NCI-H345 (cell line): ENCODE measurements around the gene AP3S1.

ENCODE experiments used
- DNase-seq: peaks from one replicate; lab custom pipeline; 2025; lab: John Stamatoyannopoulos, UW

The AP3S1 gene

DNA sequence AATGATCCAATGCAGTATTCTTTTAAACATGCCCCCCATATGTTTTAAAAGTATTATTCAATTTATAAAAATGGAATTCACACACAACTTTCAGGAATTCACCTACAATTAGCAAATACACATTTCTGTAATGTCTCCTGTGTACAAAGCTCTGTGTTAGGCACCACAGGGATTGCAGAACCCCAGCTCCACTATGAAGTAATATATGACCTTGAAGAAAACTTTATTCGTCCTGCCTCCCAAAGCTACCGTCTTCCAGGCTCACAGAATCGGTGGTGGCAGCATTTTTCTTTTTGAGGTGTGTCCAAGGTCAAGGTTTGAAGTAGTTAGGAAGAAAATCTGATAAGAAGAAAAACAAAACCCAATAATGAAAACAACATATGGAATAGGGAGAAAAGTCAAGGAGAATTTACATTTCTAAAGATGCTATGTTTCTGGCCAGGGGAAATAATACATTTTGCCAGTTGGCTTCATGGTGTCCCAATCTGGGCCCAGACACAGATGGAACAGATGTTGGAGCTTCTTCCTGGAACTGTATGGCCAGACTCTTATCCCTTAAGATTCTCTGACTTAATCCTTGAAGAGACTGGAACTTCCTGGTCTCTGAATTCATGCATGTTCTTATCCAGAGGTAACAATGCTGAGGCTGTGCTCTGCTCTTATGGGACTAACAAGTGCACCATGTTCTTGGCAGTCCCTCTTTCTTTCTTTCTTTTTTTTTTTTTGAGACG lies 98.5 kb downstream of the AP3S1 start:
- no peak for DNase-seq

DNA sequence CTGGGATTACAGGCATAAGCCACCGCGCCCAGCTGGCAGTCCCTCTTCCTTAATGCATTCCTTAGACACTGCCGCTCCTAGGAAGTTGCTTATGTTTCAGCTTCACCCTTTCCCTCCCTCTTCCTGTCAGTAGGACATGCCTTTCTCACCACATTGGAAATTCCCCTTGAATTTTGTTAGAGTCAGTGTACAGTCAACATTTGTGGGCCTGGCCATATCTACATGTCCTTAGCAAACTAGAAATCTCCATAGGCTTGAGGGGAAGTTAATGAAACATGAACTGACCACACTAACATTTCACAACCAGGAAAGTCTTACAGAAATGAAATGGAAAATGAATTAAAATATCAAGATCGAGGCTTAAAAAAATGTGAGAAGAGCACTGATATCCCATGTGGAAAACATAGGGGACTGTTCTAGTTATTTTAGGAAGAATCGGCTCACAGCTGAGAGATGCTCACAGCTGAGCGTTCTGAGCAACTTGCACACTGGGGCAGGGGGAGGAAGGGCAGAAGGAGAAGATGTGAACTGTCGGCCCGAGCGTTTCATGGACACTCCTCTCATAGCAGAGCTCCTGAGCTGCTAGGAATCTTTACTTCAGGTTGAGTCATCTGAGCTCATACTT lies 99.4 kb downstream of the AP3S1 start:
- DNase-seq = no peak

DNA sequence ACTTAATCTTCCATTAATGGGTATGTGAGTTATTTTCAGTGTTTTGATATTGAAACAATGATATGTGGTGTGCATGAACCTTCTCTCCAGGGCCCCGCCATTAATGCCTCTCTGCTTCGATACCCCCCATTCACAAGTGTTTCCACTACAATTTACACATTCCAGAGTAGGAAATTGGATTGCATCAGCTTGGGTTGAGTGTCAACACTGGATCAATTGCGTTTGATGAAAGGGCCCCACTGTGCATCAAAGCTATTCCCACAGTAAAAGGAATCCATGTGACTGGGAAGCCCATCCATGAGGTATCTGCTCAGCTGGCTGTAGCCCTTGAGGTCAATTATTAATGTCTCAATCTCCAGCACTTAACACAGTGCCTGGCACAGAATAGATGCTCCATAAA lies 102.8 kb downstream of the AP3S1 start:
- DNase-seq = no peak

DNA sequence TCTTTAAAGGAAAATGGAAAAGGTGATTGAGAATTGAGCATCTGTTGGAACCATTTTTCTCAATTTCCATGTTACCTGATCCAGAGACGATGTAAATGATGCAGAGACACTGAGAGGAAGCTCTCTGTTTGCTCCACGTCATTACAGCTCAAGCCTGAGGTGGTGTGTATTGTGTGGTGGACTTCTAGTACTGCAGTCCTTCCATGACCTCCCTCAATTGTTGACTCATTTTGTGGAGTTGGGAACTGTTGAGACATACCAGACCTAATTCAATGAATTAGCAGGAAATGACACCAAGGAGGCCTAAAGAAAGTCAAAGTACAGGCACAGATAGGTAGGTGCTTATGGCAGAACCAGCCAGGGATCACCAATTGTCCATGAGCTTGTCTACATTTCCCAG lies 104.9 kb downstream of the AP3S1 start:
- no peak for DNase-seq

DNA sequence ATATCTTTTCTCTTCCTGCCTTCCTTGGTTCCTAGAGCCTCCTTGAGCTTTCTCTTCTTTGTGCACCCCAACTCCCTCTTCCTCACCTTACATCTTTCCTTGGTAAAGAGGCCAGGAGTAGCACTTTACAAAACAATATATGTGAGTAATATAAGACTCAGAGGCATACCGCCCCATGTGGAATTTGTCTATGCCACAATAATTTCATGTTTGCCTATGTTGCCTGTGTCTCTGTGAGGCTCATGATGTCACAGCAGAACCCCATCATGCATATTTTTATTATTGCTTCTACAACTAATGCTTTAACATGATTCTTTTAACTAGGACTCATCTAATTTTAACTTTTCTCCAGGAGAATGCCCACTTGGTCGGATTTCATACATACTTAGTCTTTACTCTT lies 105.5 kb downstream of the AP3S1 start:
- no peak for DNase-seq

DNA sequence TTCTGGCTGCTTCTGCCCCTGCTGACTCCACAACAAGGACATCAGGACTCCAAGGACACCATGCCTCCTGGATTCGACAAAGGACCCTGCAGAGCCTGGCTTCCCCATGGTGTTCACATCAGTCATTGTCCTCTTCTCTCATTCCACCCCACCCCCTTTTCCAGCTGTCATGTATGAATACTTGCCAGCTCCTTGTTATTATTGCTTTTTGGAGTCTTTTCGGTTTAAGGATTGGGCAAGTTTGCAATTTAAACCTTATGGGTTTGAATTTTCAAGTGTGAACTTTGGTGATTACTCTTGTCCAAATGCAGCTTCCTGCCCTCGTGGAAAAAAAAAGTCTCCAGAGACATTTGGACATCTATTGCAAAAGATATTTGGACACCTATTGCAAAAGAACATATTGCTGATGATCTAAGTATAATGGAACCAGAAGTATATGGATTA lies 106.4 kb downstream of the AP3S1 start:
- no peak for DNase-seq

DNA sequence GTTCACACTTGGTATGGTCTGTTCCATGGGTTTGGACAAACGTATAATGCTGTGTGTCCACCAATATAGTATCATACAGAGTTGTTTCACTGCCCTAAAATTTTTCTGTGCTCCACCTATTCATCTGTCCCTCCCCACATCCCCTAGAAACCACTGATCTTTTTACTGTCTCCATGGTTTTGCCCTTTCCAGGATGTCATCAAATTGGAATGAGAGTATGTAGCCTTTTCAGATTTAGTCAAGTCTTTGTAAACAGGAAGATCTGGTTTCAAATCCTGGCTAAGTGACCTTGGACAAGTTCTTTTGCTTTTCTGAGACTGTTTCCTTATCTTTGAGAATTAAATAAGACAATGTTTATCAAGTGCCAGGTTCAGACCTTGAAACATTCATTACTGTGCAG lies 107.4 kb downstream of the AP3S1 start:
- DNase-seq = no peak

DNA sequence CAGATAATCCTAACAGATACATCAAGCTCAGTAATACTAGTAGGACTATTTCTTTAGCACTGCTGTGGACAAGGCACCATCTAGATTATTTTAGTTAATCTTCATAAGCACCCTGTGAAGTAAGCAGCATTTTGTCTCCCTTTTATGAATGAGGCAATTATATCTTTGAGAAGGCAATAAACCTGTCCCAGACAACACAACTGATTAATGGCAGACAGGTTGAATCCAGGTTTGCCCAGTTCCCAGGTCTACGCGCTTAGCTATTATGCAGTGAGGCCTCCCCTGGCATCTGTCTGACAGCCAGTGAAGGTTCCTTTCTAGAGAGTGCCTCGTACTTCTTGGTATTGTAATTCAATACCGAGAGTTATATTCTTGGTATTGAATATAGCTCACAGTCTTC lies 110.9 kb downstream of the AP3S1 start:
- no peak for DNase-seq

DNA sequence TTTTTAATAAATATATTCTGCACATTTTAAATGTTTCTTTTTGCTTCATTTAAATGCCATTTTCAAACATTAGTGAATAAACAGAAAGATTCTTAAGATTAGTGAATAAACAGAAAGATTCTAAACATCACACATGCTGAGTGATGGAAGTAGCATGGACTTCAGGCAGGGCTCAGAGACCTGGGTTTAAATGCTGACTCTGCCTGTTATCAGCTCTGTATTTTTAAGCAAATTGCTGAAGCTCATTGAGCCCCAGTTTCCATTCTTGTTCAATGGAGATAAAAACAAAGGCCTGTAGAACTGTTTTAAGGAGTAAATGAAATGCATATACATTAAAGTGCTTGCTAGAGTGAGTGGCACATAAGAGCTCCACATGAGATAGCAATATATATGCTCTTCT lies 112.4 kb downstream of the AP3S1 start:
- DNase-seq = no peak

DNA sequence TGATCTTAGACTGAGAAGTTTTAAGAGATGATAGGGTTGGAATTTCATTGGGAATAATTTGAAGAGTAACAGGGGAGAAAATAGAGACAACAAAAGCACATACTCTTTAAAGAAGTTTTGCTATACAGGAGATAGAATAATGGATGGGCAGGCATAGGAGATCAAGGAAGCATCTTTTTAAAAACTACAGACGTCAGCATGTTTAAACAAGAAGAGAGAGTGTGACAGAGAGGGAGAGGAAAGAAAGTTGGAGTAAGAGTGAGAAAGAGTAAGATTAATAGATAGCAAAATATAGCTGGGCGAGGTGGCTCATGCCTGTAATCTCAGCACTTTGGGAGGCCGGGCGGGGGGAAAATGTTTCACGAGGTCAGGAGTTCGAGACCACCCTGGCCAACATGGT lies 115.2 kb downstream of the AP3S1 start:
- no peak for DNase-seq

DNA sequence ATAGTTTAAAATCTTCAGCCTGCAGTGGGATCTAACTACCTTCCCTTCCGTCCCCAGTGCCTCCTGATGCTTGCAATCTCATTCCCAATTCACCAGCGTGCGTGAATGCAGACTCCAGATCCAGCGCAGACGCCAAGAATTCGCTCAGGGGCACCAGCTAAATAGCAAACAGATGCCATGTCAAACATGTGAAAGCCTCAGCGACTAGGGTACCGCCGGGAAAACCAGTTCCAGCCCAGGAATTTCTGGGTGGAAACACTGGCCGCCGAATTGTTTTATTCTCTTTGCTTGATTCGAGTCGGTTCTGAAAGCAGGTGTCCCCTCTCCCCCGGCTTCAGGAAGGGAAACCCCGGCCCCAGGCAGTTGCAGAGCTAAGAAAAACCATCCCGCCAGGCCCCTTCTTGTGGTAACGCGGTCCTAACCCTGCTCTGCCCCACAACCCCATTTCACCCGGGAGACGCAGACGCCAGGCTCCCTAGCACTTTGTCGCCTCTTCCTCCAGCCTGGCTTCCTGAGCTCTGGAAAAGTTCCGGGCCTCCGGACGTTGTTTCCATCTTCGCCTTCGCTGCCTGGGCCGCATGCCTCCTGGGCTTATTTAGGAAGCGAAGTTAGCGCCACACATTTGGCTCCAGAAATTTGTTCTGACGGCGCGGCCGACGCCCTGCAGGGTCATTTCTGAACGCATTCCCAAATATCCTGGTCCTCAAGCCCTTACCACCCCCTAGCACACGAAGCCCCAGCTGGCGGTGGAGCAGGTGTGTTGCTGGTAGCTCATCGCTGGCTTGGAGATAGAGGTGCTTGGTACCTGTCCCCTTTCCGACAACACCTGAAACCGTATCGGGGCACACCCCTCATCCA lies 119.9 kb downstream of the AP3S1 start:
- no peak for DNase-seq

DNA sequence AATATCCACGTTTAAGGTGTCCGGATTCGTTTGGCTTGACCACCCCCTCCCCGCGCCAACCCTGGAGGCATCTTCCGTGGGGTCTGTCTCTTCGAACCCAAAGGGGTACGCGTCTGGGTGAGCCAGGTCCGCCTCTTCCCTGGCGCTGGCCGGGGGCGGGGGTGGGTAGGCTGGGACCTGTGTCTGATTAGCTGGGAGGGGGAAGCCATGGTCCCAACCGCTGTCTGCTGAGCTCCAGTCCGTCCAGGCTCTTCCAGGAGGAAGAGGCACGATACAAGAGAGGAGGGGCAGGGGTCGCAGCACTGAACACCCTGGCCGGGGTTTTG lies 120.5 kb downstream of the AP3S1 start, which contains the start of gene LVRN:
LVRN (plus strand) TSS at position 237 of the 326 bp plus-strand sequence. CDS start 143 bp downstream, outside the sequence.
- DNase-seq = no peak

DNA sequence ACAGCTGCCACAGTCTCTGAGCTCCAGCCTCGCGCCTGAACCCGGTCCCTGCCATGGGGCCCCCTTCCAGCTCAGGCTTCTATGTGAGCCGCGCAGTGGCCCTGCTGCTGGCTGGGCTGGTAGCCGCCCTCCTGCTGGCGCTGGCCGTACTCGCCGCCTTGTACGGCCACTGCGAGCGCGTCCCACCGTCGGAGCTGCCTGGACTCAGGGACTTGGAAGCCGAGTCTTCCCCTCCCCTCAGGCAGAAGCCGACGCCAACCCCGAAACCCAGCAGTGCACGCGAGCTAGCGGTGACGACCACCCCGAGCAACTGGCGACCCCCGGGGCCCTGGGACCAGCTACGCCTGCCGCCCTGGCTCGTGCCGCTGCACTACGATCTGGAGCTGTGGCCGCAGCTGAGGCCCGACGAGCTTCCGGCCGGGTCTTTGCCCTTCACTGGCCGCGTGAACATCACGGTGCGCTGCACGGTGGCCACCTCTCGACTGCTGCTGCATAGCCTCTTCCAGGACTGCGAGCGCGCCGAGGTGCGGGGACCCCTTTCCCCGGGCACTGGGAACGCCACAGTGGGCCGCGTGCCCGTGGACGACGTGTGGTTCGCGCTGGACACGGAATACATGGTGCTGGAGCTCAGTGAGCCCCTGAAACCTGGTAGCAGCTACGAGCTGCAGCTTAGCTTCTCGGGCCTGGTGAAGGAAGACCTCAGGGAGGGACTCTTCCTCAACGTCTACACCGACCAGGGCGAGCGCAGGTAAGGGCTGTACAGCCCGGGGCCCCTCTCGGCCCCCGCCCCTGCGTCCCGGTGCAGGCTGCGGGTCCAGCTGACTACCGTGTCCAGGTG lies 121.0 kb downstream of the AP3S1 start:
- no peak for DNase-seq

DNA sequence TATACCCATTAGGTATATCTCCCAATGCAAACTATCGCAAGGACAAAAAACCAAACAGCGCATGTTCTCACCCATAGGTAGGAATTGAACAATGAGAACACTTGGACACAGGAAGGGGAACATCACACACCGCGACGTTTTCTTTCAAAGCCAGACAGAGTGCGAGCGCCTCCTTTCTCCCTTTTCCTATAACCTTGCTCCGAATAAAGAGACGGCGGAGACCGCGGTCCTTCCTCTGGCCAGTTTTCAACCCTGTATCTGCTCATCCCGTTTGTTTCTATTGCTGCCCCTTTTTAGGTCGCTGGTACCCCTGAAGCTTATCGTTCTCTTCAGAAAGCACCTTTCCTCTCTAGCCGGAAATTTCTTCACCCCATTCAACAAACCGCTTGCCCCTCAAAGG lies 121.8 kb downstream of the AP3S1 start:
- no peak for DNase-seq
